ENCODE measurements around the gene CLDN24.

- TF ChIP-seq CTCF (IDR thresholded peaks at IDR 0.05; ENCODE audit: low read length) (no peak), EZH2 (IDR thresholded peaks at IDR 0.05; ENCODE audit: borderline replicate concordance, low read length) (no peak)
These were observed 38.1 kb upstream of the CLDN24 start for GRCh38 chr4:183360161-183360919.

Data from OCI-LY1 (cell line).